Measurements from ENCODE around the gene ASMTL. TPM values are rescaled to one million over a fixed set of nuclear protein-coding genes. Genes with fewer than 3 reads are reported as not detected.
"Not testable (repeated sequence)": the region's sequence is repeated elsewhere in the genome, so short reads cannot be mapped to it uniquely, and the experiment has no call there.

Gene ASMTL
- total and polyA plus RNA-seq, 2 experiments from 2014 or later: 10.1 to 31.0 TPM

DNA sequence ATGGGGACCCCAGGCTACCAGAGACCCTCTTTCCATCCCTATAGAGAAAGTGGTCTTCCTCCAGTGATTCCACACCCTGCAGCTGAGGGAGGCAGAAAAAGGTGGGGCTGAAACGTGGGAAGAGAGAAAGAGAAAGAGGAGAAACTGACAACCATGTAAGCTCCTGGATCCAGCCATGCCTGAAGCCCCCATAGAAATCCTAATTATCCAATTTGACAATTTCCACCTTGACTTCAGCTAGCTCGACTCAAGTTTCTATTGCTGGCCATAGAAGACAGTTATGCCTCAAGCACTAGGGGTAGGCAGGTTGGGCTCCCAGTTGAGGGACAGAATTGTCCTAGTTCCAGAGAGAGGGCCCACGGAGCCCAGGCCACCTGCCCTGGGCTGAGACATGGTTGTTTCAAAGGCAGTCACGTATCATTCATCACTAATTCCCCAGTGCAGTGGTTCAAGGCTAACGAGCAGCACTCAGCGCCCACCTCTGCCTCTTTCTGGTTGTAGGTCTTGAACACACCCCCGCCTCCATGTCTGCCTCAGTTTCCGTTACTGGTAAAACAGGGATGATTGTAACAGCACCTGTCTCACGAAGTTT lies 39.8 kb upstream of the ASMTL start:
- Histone ChIP-seq H3K36me3 (replicated peaks; ENCODE audit: insufficient read depth, low read depth) (no peaks in the 10 kb centered on the region), H3K4me2 (no peak overlapping the region), H3K79me2 (no peaks in the 10 kb centered on the region), H3K4me1 (ENCODE audit: insufficient read depth) (no peaks in the 10 kb centered on the region), H3K27me3 (no peaks in the 10 kb centered on the region), H3K4me3 (no peak overlapping the region), H4K20me1 (ENCODE audit: insufficient read depth, poor library complexity, severe bottlenecking) (no peaks in the 10 kb centered on the region), H2AFZ (no peak overlapping the region), H3K9me2 (replicated peaks; ENCODE audit: insufficient read depth) (no peaks in the 10 kb centered on the region), H3K27ac (no peak overlapping the region), H3K9me3 (ENCODE audit: low read depth) (no peaks in the 10 kb centered on the region)
- TF ChIP-seq CTCF (IDR thresholded peaks at IDR 0.05; ENCODE audit: poor library complexity): no peak
- TF ChIP-seq EZH2 (IDR thresholded peaks at IDR 0.05; ENCODE audit: borderline replicate concordance): no peak
- no peak for TF ChIP-seq EZH2phosphoT487 (IDR thresholded peaks at IDR 0.05; ENCODE audit: low read depth, severe bottlenecking, unreplicated experiment)
- WGBS (ENCODE audit: low lambda C conversion rate, missing lambda C conversion rate): 88% methylated on average over 9 of the region's 9 CpGs
- no peak for DNase-seq (ENCODE audit: low spot score)

DNA sequence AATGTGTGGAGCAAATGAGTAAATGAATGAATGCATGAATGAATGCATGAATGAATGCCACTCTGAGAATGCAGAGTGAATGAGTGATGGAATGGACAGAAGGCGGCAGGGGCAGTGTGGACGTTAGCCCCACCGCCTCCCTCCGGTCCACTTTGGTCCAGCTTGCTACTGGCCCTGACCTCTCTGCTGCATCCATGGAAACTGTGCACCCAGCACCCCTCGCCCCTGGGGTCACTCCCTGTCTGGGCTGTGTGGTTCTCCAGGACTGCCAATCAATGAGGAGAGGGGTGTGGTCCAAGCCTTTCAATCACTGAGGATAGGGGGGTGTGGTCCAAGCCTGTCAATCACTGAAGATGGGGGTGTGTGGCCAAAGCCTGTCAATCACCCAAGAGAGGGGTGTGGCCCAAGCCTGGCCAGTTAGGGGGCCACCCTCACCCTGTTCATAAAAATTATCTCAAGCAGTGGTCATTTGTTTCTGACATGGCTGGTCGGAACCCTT lies 39.2 kb upstream of the ASMTL start:
- no peaks in the 10 kb centered on the region for H3K27me3 ChIP-seq
- H2AFZ ChIP-seq: no peak overlapping the region
- DNase-seq (ENCODE audit: low spot score): no peak
- no peaks in the 10 kb centered on the region for H3K9me2 ChIP-seq (replicated peaks; ENCODE audit: insufficient read depth)
- H3K79me2 ChIP-seq: no peaks in the 10 kb centered on the region
- H4K20me1 ChIP-seq (ENCODE audit: insufficient read depth, poor library complexity, severe bottlenecking): no peaks in the 10 kb centered on the region
- TF ChIP-seq EZH2 (IDR thresholded peaks at IDR 0.05; ENCODE audit: borderline replicate concordance): no peak
- TF ChIP-seq EZH2phosphoT487 (IDR thresholded peaks at IDR 0.05; ENCODE audit: low read depth, severe bottlenecking, unreplicated experiment): no peak
- TF ChIP-seq CTCF (IDR thresholded peaks at IDR 0.05; ENCODE audit: poor library complexity): no peak
- no peaks in the 10 kb centered on the region for H3K4me1 ChIP-seq (ENCODE audit: insufficient read depth)
- no peaks in the 10 kb centered on the region for H3K36me3 ChIP-seq (replicated peaks; ENCODE audit: insufficient read depth, low read depth)
- no peak overlapping the region for H3K27ac ChIP-seq
- no peak overlapping the region for H3K4me3 ChIP-seq
- 88% methylated on average over 6 of the region's 6 CpGs for WGBS (ENCODE audit: low lambda C conversion rate, missing lambda C conversion rate)
- H3K9me3 ChIP-seq (ENCODE audit: low read depth): no peaks in the 10 kb centered on the region
- no peak overlapping the region for H3K4me2 ChIP-seq

- H3K4me2 ChIP-seq; H3K4me3 ChIP-seq; H3K79me2 ChIP-seq; H3K9me2 ChIP-seq (replicated peaks; ENCODE audit: insufficient read depth); H3K27ac ChIP-seq; H3K36me3 ChIP-seq (replicated peaks; ENCODE audit: insufficient read depth, low read depth); H3K9me3 ChIP-seq (ENCODE audit: low read depth); H4K20me1 ChIP-seq (ENCODE audit: insufficient read depth, poor library complexity, severe bottlenecking); H3K4me1 ChIP-seq (ENCODE audit: insufficient read depth); H2AFZ ChIP-seq; H3K27me3 ChIP-seq; DNase-seq (ENCODE audit: low spot score): not testable (repeated sequence)
- WGBS (ENCODE audit: low lambda C conversion rate, missing lambda C conversion rate): 98% methylated on average over 4 of the region's 4 CpGs
Observed at GRCh38 chrX:1491248-1491647, 38.5 kb upstream of the ASMTL start.

DNA sequence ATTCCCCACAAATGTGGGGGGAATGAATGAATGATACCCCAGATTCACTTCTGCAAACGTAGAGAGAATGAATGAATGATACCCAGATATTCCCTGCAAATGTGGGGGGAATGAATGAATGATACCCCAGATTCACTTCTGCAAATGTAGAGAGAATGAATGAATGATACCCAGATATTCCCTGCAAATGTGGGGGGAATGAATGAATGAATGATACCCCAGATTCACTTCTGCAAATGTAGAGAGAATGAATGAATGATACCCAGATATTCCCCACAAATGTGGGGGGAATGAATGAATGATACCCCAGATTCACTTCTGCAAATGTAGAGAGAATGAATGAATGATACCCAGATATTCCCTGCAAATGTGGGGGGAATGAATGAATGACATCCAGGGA lies 38.0 kb upstream of the ASMTL start:
- not testable (repeated sequence) for H3K4me1 ChIP-seq (ENCODE audit: insufficient read depth); H3K4me3 ChIP-seq; H3K9me2 ChIP-seq (replicated peaks; ENCODE audit: insufficient read depth); H3K4me2 ChIP-seq; H3K9me3 ChIP-seq (ENCODE audit: low read depth); H3K79me2 ChIP-seq; H2AFZ ChIP-seq; H3K27ac ChIP-seq; H4K20me1 ChIP-seq (ENCODE audit: insufficient read depth, poor library complexity, severe bottlenecking); H3K27me3 ChIP-seq; H3K36me3 ChIP-seq (replicated peaks; ENCODE audit: insufficient read depth, low read depth); DNase-seq (ENCODE audit: low spot score)
- WGBS (ENCODE audit: low lambda C conversion rate, missing lambda C conversion rate): 100% methylated on average over 1 of the region's 1 CpG

- 85% methylated on average over 5 of the region's 5 CpGs for WGBS (ENCODE audit: low lambda C conversion rate, missing lambda C conversion rate)
- not testable (repeated sequence) for H3K4me1 ChIP-seq (ENCODE audit: insufficient read depth); H3K4me3 ChIP-seq; H3K36me3 ChIP-seq (replicated peaks; ENCODE audit: insufficient read depth, low read depth); H2AFZ ChIP-seq; H3K79me2 ChIP-seq; H3K27me3 ChIP-seq; H3K4me2 ChIP-seq; H3K9me3 ChIP-seq (ENCODE audit: low read depth); H4K20me1 ChIP-seq (ENCODE audit: insufficient read depth, poor library complexity, severe bottlenecking); H3K9me2 ChIP-seq (replicated peaks; ENCODE audit: insufficient read depth); DNase-seq (ENCODE audit: low spot score); H3K27ac ChIP-seq
Observed at GRCh38 chrX:1489354-1489753, 36.6 kb upstream of the ASMTL start.

All from hepatocyte (in vitro differentiated cells).